ENCODE measurements around the gene ARL2.

- no peak for TF ChIP-seq POLR2A (IDR thresholded peaks at IDR 0.05)
- no peak for TF ChIP-seq CTCF (IDR thresholded peaks at IDR 0.05)
Measured at GRCh38 chr11:65063532-65063931, 49.6 kb downstream of the ARL2 start.

All from Peyer's patch (tissue), 4 donors.